NCI-H345 treated with DMSO at 0.1 percent for 48 hours (cell line): ENCODE results near the gene DNAJC1.
"Not testable (repeated sequence)": the region's sequence is repeated elsewhere in the genome, so short reads cannot be mapped to it uniquely, and the experiment has no call there.

Source experiments
- DNase-seq: peaks from one replicate; lab custom pipeline; 2025; ENCODE audit not compliant: unreplicated experiment; lab: John Stamatoyannopoulos, UW

The DNAJC1 gene

DNA sequence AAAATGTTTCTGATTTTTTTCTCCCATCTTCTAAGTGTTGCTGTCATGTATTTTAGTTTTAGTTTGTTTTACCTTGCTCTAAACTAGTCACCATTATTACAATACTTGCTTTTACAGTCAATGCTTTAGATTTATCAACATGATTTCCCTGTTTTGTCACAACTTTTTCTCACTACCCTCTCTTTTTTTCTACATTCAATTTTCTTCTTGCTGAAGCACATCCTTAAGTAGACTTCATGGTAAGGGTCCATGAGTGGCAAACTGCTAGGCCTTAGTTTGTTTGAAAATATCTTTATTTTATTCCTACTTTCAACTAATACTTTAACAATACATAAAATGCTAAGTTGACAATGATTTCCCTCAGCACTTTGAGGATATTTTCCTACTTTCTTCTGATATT lies 173.5 kb downstream of the DNAJC1 start:
- DNase-seq: no peak

DNA sequence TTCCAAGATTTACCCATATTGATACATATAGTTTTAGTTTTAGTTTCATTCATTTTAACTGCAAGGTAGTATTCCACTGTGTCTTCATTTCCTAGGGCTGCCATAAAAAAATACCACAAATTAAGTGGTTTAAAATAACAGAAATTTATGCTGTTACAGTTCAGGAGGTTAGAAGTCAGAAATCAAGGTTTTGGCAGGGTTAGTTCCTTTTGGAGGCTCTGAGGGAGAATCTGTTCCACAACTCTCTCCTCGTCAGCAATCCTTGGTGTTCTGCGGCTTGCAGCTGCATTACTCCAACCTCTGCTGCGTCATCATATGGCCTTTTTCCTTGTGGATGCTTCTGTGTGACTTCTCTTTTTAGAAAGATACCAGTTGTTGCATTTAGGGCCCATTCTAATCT lies 176.2 kb downstream of the DNAJC1 start:
- no peak for DNase-seq

GRCh38 chr10:21826725-21827124 lies 176.8 kb downstream of the DNAJC1 start:
- no peak for DNase-seq

GRCh38 chr10:21825345-21825744 lies 178.2 kb downstream of the DNAJC1 start:
- DNase-seq: no peak

GRCh38 chr10:21824409-21824808 lies 179.1 kb downstream of the DNAJC1 start:
- no peak for DNase-seq

DNA sequence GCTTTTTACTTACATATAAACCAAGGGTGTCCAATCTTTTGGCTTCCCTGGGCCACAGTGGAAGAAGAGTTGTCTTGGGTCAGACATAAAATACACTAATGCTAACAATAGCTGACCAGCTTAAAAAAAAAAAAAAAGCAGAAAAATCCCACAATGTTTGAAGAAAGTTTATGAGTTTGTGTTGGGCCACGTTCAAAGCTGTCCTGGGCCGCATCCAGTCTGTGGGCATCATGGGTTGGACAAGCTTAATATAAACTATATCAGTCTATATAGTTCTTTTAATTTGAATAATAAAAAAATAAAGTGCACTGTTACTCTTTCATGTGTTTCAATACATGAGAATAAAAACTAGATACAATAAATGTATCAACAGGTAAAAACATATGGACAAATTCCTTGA lies 179.9 kb downstream of the DNAJC1 start:
- no peak for DNase-seq

DNA sequence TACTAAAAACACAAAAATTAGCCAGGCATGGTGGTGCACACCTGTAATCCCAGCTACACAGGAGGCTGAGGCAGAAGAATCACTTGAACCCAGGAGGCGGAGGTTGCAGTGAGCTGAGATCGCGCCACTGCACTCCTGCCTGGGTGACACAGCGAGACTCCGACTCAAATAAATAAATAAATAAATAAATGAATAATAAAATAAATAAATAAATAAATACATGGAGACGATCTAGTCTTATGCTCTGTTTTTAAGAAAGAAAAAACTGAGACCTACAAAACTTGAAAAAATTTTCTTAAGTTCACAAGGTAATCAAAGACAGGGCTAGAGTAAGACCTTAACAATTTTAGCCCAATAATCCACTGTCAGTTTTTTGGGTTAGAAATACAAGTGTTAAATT lies 181.3 kb downstream of the DNAJC1 start:
- not testable (repeated sequence) for DNase-seq

- no peak for DNase-seq
Observed at GRCh38 chr10:21820952-21821351, 182.6 kb downstream of the DNAJC1 start.

- not testable (repeated sequence) for DNase-seq
Observed at GRCh38 chr10:21818416-21818815, 185.1 kb downstream of the DNAJC1 start.

- DNase-seq: no peak
Observed at GRCh38 chr10:21814866-21815265, 188.7 kb downstream of the DNAJC1 start.

DNA sequence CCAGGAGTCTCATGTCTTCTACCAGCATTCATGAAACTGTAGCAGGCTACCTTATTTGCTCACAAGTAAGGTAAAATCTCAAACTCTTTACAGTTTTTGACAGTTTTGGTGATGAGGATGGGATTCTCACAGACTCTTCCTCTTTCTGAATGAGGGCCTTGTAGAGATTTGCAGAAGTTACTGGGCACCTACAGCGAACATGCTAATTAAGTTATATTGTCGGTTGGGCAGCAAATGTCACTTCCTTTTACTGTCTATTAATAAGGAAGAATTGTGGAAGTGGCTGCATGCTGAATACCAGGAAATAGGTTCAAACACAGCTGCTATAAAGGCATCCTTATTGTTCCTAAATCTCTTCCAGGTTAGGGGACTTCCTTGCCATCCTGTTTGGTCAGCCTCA lies 189.6 kb downstream of the DNAJC1 start:
- DNase-seq: no peak

GRCh38 chr10:21811245-21811585 lies 192.3 kb downstream of the DNAJC1 start:
- DNase-seq: no peak

DNA sequence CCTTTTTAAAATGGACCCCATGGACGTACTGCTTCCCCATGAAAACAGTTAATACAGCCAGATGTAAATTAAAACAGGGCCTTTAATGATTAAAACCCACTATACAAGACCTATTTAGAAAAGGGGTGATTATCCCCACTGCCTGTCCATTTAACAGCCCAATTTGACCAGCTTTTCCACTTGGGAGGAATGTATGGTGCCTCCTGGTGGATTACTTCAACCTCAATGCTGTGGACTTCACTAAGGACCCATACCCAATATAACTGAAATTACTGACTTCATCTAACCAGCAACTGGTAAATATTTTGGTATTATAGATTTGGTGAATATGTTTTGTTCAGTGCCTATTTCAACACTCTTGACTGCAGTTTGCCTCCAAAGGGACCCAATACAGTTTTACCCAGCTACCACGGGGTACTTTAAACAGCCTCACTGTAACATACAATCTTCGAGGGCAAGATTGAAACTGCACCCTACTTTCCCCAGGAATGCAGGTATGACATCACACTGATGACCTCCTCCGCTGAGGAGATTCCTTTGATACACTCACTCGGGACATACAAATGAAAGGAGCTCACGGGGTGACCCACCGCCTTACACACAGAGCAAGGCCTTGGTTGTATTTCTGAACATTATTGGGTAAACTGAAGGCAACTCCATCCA lies 192.8 kb downstream of the DNAJC1 start:
- no peak for DNase-seq

DNA sequence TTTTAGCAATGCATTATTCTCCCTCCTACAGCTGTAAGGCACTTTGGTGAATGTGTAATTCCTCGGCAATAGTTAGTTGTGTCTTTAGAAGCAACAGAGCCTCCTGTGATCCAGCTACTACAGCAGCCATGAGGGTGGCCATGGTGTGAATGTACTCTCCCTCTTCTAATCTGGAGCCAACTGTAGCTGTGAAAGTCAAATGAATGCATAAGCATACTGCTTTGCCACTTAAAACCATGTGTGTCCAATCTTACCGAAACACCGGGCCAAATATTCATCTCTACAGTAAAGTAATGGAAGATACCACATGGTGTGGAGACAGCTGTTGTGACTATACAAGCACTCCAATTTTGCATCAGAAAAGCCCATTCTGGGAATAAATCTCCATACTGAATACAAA lies 195.0 kb downstream of the DNAJC1 start:
- DNase-seq: no peak

DNA sequence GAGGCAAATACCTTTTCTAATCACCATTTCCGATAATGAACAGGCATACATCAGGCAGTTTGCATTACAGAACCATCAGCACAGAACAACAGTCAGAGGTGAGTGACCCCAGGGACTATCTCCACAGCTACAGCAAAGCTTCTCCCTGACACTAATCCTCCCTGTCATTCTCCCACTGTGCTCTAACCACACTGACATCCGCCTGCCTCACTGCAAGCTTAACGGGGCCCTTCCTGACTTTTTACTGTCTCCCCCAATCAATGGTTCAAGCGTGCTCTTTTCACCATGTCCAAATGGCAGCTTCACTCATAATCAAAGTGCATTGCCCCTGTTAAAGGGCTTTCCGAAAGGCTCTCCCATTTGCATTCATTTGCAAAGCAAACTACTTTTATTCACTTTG lies 196.3 kb downstream of the DNAJC1 start:
- DNase-seq: no peak

DNA sequence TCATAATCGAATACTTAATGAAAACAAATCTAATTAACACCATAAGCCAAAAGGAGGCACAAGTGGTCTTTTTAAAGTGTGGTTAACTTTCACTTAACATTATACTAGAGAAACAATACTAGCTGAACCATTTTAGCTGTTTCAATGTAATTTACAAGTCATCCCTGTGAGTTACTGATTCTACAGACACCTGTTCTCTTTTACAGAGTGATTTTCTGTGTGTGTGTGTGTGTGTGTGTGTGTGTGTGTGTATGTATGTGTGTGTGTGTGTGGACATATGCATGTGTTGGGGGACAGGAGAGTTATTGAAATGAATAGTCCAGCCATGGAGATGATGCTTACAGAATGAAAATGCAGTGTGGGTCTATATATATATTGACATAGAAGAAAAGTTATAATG lies 200.2 kb downstream of the DNAJC1 start:
- no peak for DNase-seq

- DNase-seq: no peak
Observed at GRCh38 chr10:21801609-21802008, 201.9 kb downstream of the DNAJC1 start.

DNA sequence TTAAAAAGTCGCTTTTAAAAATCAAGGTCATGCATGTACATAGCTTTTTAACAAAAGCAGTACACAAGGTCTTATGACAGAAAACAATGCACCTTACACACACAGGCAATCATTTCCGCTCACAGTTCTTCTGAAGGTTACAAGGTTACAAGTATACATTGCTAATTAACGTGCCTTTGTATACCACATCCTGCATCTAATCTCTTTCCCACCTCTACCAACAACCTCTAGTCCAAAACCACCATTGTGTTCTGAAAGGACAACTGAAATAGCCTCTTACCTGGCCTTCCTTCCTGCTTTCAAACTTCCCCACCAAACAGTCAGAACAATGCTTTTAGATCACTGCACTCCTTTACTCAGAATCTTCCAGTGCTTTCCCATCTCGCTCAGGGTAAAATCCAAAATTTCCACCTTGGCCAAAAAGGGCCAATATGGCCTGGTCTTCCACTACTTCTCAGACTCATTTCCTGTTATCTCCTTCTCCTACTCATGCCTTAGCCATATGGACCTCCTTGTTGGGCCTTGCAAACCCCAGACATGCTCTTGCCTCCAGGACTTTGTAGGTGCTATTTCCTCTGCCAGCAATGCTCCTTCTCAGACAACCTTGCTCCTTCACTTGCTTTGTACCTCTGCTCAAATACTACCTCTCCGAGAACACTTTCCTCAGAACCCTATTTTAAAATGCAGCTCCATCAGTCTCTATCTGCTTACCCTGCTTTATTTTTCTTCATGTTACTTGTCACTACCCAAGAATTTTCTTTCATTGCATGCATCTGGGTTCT lies 205.4 kb downstream of the DNAJC1 start:
- DNase-seq: no peak

GRCh38 chr10:21797533-21797932 lies 206.0 kb downstream of the DNAJC1 start:
- DNase-seq: no peak

DNA sequence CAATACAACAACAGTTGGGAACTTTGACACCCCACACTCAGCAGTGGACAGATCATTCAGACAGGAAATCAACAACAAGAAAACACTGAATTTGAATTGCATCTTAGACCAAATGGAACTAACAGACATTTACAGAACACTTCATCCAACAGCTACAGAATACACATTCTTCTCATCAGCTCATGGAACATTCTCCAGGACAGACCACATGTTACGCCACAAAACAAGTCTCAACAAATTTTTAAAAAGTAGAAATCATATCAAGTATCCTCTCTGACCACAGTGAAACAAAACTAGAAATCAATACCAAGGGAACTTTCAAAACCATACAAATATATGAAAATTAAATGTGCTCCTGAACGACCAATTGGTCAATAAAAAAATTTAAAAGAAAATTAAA lies 212.3 kb downstream of the DNAJC1 start:
- no peak for DNase-seq

- no peak for DNase-seq
Observed at GRCh38 chr10:21776883-21777282, 226.6 kb downstream of the DNAJC1 start.

GRCh38 chr10:21771219-21771618 lies 232.3 kb downstream of the DNAJC1 start:
- DNase-seq: no peak

GRCh38 chr10:21769041-21769440 lies 234.5 kb downstream of the DNAJC1 start:
- DNase-seq: no peak
